ENCODE data around the gene SPIB.

SPIB gene

GRCh38 chr19:50447750-50448149 is 29.0 kb downstream of the SPIB start:
- DNase-seq, result no peak

- peak; percentile 38 for DNase-seq
Measured at GRCh38 chr19:50449236-50449899, 30.6 kb downstream of the SPIB start.

- DNase-seq, result no peak
Measured at GRCh38 chr19:50450369-50451222, 31.9 kb downstream of the SPIB start.

- DNase-seq, result no peak
Measured at GRCh38 chr19:50451223-50451534, 32.4 kb downstream of the SPIB start.

- DNase-seq, result no peak
Measured at GRCh38 chr19:50453243-50453642, 34.5 kb downstream of the SPIB start.

- DNase-seq, result no peak
Measured at GRCh38 chr19:50455992-50456391, 37.3 kb downstream of the SPIB start.

GRCh38 chr19:50457300-50457699 is 38.6 kb downstream of the SPIB start:
- no peak for DNase-seq

- DNase-seq, result no peak
Measured at GRCh38 chr19:50458396-50459066, 39.8 kb downstream of the SPIB start.

- DNase-seq, result no peak
Measured at GRCh38 chr19:50459067-50459456, 40.3 kb downstream of the SPIB start.

- no peak for DNase-seq
Measured at GRCh38 chr19:50459638-50460037, 40.9 kb downstream of the SPIB start.

GRCh38 chr19:50460161-50460765 is 41.5 kb downstream of the SPIB start:
- peak; percentile 75 for DNase-seq

- DNase-seq, result peak; percentile 74
Measured at GRCh38 chr19:50461066-50461875, 42.5 kb downstream of the SPIB start.

GRCh38 chr19:50462970-50463369 is 44.2 kb downstream of the SPIB start:
- no peak for DNase-seq

- no peak for DNase-seq
Measured at GRCh38 chr19:50464348-50464747, 45.6 kb downstream of the SPIB start.

GRCh38 chr19:50465000-50465399 is 46.3 kb downstream of the SPIB start:
- DNase-seq, result no peak

- DNase-seq, result peak; percentile 33
Measured at GRCh38 chr19:50465986-50466705, 47.4 kb downstream of the SPIB start.

- DNase-seq, result no peak
Measured at GRCh38 chr19:50466706-50467039, 47.9 kb downstream of the SPIB start.

- DNase-seq, result no peak
Measured at GRCh38 chr19:50467566-50467965, 48.8 kb downstream of the SPIB start.

GRCh38 chr19:50468818-50469217 is 50.1 kb downstream of the SPIB start:
- DNase-seq, result no peak

- DNase-seq, result peak; percentile 9
Measured at GRCh38 chr19:50473336-50473735, 54.6 kb downstream of the SPIB start.

GRCh38 chr19:50475101-50475568 is 56.4 kb downstream of the SPIB start:
- no peak for DNase-seq

- no peak for DNase-seq
Measured at GRCh38 chr19:50475736-50476223, 57.0 kb downstream of the SPIB start.

Data from EL (cell line).